ENCODE data around the gene ENTPD2. TPM values are rescaled to one million over a fixed set of nuclear protein-coding genes. Genes with fewer than 3 reads are reported as not detected.

The ENTPD2 gene
- total RNA-seq, 1 donor from 2014 or later, result 0.25 TPM

Small RNA genes within 50 kb of the gene (small RNA-seq; reads per million reads assigned to genes)
- gene RF00153 (ENCODE audit: low replicate concordance), result 0.08 reads per million

Other genes with a start within 250 kb of the ENTPD2 start
- 29.5 TPM for gene RABL6, start 246.1 kb downstream of the ENTPD2 start, total RNA-seq
- 2.5 TPM for gene AJM1, start 211.6 kb downstream of the ENTPD2 start, total RNA-seq
- 45.7 TPM for gene PHPT1, start 204.7 kb downstream of the ENTPD2 start, total RNA-seq
- gene MAMDC4, start 201.7 kb downstream of the ENTPD2 start, total RNA-seq, result 7.1 TPM
- gene EDF1, start 187.8 kb downstream of the ENTPD2 start, total RNA-seq, result 116 TPM
- 7.1 TPM for gene TRAF2, start 167.5 kb downstream of the ENTPD2 start, total RNA-seq
- gene FBXW5, start 109.3 kb downstream of the ENTPD2 start, total RNA-seq, result 41.8 TPM
- gene C8G, start 108.8 kb downstream of the ENTPD2 start, total RNA-seq, result not detected
- gene LCN12, start 101.8 kb downstream of the ENTPD2 start, total RNA-seq, result 0.74 TPM
- 103 TPM for gene PTGDS, start 76.6 kb downstream of the ENTPD2 start, total RNA-seq
- gene LCNL1, start 71.1 kb downstream of the ENTPD2 start, total RNA-seq, result 0.74 TPM
- 14.8 TPM for gene PAXX, start 61.6 kb downstream of the ENTPD2 start, total RNA-seq
- not detected for gene CLIC3, start 57.5 kb downstream of the ENTPD2 start, total RNA-seq
- gene ABCA2, start 25.8 kb downstream of the ENTPD2 start, total RNA-seq, result 25.8 TPM
- not detected for gene FUT7, start 22.0 kb downstream of the ENTPD2 start, total RNA-seq
- gene NPDC1, start 7.9 kb downstream of the ENTPD2 start, total RNA-seq, result 24.6 TPM
- 1.5 TPM for gene SAPCD2, start 16.5 kb upstream of the ENTPD2 start, total RNA-seq
- 0.25 TPM for gene UAP1L1, start 23.5 kb upstream of the ENTPD2 start, total RNA-seq
- 37.6 TPM for gene MAN1B1, start 32.9 kb upstream of the ENTPD2 start, total RNA-seq
- gene DPP7, start 60.7 kb upstream of the ENTPD2 start, total RNA-seq, result 18.7 TPM
- 41.8 TPM for gene GRIN1, start 85.1 kb upstream of the ENTPD2 start, total RNA-seq
- 0.49 TPM for gene LRRC26, start 116.0 kb upstream of the ENTPD2 start, total RNA-seq
- not detected for gene TMEM210, start 118.0 kb upstream of the ENTPD2 start, total RNA-seq
- gene ANAPC2, start 134.5 kb upstream of the ENTPD2 start, total RNA-seq, result 22.1 TPM
- 15.7 TPM for gene SSNA1, start 134.6 kb upstream of the ENTPD2 start, total RNA-seq
- 5.4 TPM for gene TPRN, start 146.7 kb upstream of the ENTPD2 start, total RNA-seq
- 21.9 TPM for gene TMEM203, start 151.6 kb upstream of the ENTPD2 start, total RNA-seq
- gene NDOR1, start 151.6 kb upstream of the ENTPD2 start, total RNA-seq, result 3.4 TPM
- gene RNF208, start 168.2 kb upstream of the ENTPD2 start, total RNA-seq, result 1.7 TPM
- gene CYSRT1, start 171.1 kb upstream of the ENTPD2 start, total RNA-seq, result 0.25 TPM
- gene RNF224, start 173.4 kb upstream of the ENTPD2 start, total RNA-seq, result under 0.01 TPM
- gene SLC34A3, start 176.8 kb upstream of the ENTPD2 start, total RNA-seq, result not detected
- 76.5 TPM for gene TUBB4B, start 187.2 kb upstream of the ENTPD2 start, total RNA-seq
- gene STPG3, start 197.2 kb upstream of the ENTPD2 start, total RNA-seq, result not detected
- gene NELFB, start 201.3 kb upstream of the ENTPD2 start, total RNA-seq, result 32.2 TPM
- 0.49 TPM for gene TOR4A, start 223.7 kb upstream of the ENTPD2 start, total RNA-seq
- 2.7 TPM for gene NRARP, start 248.2 kb upstream of the ENTPD2 start, total RNA-seq

Measured in temporal lobe (tissue), 2 donors.